ENCODE measurements around the gene FMNL3.
A peak's percentile ranks its signal among the peaks of the same experiment; 100 is the strongest.

The FMNL3 gene

DNA sequence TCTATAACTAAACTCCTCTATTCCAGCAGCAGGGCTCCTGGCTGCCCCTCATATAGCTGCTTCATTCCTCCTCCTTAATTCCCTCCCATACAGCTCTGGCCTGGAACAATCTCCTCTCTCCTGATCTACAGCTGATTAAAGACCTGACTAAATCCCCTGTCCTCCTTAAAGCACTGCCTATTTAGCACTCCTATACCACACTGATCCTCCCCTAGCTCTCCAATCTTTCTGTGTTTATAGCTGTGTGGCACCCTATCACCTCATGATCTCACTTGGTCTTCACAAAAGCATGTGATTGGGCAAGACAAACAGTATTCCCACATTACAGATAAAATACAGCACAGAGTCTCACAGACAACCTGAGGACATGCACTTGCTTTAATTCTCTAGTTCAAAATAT, 17.4 kb downstream of the FMNL3 start:
- H3K4me3 ChIP-seq (ENCODE audit: control insufficient read depth, low read depth, low read length), result no peak overlapping the region
- TF ChIP-seq CTCF (conservative IDR thresholded peaks at IDR 0.05; ENCODE audit: control insufficient read depth, insufficient read depth, low read depth, low read length), result no peak
- no peak for DNase-seq (ENCODE audit: low read depth)

DNA sequence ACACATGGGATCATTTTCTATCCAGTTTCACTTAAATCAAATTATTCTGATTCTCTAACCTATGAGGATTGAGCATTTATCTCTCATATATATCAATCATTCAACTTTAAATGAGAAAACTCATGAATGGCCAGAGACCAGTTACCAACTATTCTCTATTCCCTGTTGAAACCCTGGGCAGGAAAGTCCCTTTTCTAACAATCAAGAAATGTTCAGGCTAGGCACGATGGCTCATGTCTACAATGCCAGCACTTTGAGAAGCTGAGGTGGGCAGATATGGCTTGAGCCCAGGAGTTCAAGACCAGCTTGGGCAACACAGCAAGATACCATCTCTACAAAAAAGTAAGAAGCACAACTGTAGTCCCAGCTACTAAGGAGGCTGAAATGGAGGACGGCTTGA, 18.0 kb downstream of the FMNL3 start:
- TF ChIP-seq CTCF (conservative IDR thresholded peaks at IDR 0.05; ENCODE audit: control insufficient read depth, insufficient read depth, low read depth, low read length), result no peak
- H3K4me3 ChIP-seq (ENCODE audit: control insufficient read depth, low read depth, low read length), result no peak overlapping the region
- DNase-seq (ENCODE audit: low read depth), result no peak

- TF ChIP-seq CTCF (conservative IDR thresholded peaks at IDR 0.05; ENCODE audit: control insufficient read depth, insufficient read depth, low read depth, low read length), result no peak
These were observed 19.3 kb downstream of the FMNL3 start for GRCh38 chr12:49687941-49688340.

DNA sequence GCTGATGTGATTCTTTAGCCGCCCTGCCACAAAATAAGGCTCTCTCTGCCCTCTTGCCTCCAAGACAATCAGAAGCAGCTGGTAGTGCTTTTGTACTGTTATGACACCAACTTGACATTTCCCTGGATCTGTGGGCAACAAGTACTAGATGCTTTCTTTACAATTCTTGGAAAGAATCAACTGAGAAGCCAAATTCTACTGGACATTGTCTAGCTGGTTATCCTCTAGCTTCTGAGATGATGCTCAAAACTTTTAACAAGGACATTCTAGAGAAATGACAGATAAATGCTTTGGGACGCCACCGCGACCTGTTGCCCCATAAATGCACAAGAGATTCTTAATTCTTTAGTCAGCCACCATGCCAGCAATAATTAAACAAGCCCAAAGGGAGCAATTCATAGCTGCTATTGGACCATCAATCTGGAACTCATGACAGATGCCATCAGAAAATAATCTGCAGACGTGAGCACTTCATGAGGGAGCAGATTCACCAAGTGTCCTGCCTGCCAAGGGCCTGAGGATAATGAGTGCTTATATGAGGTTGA, 22.8 kb downstream of the FMNL3 start:
- no peak overlapping the region for H3K4me3 ChIP-seq (ENCODE audit: control insufficient read depth, low read depth, low read length)
- no peak for TF ChIP-seq CTCF (conservative IDR thresholded peaks at IDR 0.05; ENCODE audit: control insufficient read depth, insufficient read depth, low read depth, low read length)
- no peak for DNase-seq (ENCODE audit: low read depth)

More at GRCh38 chr12:49687941-49688340, 19.3 kb downstream of the FMNL3 start:
- H3K4me3 ChIP-seq (ENCODE audit: control insufficient read depth, low read depth, low read length), result no peak overlapping the region
- no peak for DNase-seq (ENCODE audit: low read depth)

GRCh38 chr12:49683599-49684309, 23.5 kb downstream of the FMNL3 start:
- H3K4me3 ChIP-seq (ENCODE audit: control insufficient read depth, low read depth, low read length), result no peak overlapping the region
- TF ChIP-seq CTCF (conservative IDR thresholded peaks at IDR 0.05; ENCODE audit: control insufficient read depth, insufficient read depth, low read depth, low read length), result no peak
- no peak for DNase-seq (ENCODE audit: low read depth)

GRCh38 chr12:49680075-49680474, 27.1 kb downstream of the FMNL3 start:
- no peak overlapping the region for H3K4me3 ChIP-seq (ENCODE audit: control insufficient read depth, low read depth, low read length)
- TF ChIP-seq CTCF (conservative IDR thresholded peaks at IDR 0.05; ENCODE audit: control insufficient read depth, insufficient read depth, low read depth, low read length), result no peak
- DNase-seq (ENCODE audit: low read depth), result peak; percentile 28

All from fibroblast of mammary gland (primary cell).